HG03066 (cell line): ENCODE results near the gene SDE2.
"Not testable (repeated sequence)": the region's sequence is repeated elsewhere in the genome, so short reads cannot be mapped to it uniquely, and the experiment has no call there.

Source experiments
- ATAC-seq: cut with Tn5 transposase; IDR thresholded peaks from one replicate; pipeline ENCODE4 v1.9.1; 2021; ENCODE audit warnings: low read depth; ENCODE audit not compliant: unreplicated experiment

Gene SDE2

GRCh38 chr1:226007126-226007892 is 8.2 kb upstream of the SDE2 start:
- not testable (repeated sequence) for ATAC-seq

- no peak for ATAC-seq
These were observed 7.5 kb upstream of the SDE2 start for GRCh38 chr1:226006686-226007085.

- no peak for ATAC-seq
These were observed 5.3 kb upstream of the SDE2 start for GRCh38 chr1:226004396-226004795.

DNA sequence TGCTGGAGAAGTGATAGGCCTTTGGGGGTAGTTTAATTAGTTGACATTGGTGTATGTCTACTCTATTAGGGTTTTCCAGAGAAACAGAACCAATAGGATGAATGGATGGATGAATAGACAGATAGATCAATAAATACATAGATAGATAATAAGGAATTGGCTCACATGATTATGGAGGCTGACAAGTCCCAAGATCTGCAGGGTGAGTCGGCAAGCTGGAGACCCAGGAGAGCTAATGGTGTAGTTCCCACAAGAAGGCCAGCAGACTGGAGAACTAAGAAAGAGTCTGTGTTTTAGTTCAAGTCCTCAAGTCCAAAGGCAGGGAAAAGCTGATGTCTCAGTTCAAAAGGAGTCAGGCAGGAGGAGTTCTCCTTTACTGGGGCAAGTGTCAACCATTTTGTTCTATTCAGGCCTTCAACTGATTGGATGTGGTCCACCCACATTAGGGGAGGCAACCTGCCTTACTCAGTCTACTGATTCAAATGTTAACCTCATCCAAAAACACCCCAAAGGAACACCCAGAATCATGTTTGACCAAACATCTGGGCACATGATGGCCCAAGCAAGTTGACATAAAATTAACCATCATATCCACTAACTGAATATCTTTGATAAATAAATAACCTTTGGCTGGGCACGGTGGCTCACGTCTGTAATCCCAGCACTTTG is 4.5 kb upstream of the SDE2 start:
- no peak for ATAC-seq

DNA sequence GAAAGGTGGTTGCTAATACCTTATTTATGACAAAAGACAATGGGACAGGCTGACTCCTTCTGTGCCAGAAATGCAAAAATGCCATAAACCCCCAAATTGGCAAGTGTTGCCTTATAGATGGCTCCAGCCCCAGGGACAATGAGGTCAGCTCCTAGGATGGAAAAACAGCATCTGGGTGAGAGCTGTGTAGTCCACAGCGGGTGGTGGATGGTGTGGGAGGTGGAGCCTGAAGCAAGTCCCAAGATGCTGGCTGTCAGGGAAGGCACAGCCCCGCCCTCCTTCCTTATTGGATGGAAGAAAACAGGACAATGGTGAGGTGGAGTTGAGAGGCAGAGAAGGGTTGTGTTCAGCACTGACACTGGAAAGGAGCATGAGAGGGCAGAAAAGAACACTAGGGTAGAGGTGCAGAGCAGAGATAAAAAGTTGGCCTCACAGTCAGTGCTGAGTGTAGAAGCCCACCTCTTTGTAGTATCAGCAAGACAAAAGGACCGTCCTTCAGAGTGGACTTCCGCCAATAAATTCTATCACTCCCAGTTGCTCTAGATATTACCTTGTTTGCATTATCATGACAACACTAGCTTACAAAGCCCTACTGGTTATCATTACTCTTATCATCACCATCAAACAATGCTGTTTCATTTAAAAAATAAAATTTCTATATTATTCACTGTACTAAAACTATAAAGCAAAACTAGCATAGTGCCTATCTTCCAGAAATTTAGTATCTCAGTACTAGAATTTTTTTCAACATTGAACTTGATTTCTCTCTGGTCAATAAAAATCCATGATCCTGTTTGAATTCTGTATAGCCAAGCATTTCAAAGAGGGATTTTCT is 3.7 kb upstream of the SDE2 start:
- ATAC-seq, result no peak

DNA sequence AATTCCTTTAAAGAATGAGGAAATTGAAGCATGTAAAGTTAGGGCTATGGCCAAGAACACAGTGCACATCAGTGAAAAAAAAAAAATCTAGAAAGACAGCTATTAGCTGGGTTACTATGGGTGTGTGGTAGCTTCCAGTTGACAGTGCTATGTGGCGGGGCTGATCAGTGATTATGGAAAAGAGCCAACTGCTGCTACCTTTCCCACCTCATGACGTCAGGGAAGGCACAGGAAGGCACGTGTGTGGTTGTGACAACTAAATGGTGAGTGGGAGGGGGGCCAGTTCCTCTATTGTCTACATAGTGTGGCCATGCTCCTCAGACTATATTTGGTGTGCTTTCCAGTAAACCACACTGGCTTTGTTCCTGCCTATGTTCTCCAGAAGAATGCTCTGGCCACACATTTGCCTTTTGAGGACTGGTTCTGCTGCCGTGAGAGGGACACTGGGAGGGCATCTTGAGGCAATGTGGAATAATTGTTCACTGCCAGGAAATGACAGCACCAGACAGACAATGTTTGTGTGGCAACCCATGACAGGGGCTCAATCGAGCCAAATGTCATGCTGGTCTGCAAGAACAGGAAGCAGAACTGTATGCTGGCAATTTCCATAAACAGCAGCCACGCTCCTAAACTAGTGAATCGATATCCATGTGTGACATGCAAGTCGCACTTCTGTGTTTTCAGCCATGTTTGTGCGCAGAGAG is 3.0 kb upstream of the SDE2 start:
- ATAC-seq, result peak; percentile 22

GRCh38 chr1:226001088-226001487 is 1.9 kb upstream of the SDE2 start:
- ATAC-seq, result no peak

DNA sequence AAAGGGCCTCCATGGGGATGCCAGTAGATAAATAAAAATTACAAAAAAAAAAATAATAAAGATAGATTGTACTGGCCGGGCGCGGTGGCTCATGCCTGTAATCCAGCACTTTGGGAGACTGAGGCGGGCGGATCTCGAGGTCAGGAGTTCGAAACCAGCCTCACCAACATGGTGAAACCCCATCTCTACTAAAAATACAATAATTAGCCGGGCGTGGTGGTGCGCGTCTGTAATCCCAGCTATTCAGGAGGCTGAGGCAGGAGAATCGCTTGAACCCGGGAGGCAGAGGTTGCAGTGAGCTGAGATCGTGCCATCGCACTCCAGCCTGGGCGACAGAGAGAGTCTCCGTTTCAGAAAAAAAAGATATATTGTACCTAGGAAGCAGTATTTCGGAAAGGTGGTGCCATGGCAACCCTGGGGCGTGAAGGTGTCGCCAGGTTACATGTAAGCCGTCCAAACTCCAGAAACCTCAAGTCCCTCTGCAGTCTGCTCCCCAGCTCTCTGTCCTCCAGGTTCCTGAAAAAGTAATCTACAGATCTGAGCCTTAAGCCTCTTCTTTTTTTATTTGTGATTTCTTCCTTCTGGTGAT is 1.4 kb upstream of the SDE2 start:
- ATAC-seq, result not testable (repeated sequence)

GRCh38 chr1:225999912-226000337 is 782 bp upstream of the SDE2 start:
- ATAC-seq, result peak; percentile 48

- peak; percentile 0 for ATAC-seq
These were observed 450 bp downstream of the SDE2 start for GRCh38 chr1:225998560-225999226.

DNA sequence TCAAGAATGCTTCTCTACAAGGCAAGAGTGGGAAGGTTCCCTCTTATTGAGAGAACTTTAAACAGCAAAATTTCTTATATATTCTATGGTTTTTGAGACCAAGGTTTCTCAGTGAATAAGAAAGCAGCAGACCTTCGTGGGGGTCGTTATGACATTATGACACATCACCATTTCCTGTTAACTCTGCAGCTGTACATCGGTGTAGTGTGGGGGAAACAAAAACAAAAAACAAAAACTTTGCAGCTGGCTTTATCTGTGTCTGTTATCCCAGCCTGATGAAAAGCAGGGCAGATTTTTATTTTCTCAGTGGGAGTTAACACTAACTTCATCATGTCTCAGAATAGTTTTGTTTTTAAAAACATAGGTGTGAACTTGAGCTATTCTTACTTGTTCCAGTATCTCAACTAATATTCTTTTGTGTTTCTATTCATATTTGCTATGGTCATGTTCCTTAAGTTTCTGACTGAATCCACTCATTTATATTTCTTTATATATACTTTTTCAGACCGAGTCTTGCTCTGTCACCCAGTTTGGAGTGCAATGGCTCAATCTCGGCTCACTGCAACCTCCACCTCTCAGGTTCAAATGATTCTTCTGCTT is 2.1 kb downstream of the SDE2 start:
- ATAC-seq, result no peak

- ATAC-seq, result no peak
These were observed 3.0 kb downstream of the SDE2 start for GRCh38 chr1:225995919-225996864.

DNA sequence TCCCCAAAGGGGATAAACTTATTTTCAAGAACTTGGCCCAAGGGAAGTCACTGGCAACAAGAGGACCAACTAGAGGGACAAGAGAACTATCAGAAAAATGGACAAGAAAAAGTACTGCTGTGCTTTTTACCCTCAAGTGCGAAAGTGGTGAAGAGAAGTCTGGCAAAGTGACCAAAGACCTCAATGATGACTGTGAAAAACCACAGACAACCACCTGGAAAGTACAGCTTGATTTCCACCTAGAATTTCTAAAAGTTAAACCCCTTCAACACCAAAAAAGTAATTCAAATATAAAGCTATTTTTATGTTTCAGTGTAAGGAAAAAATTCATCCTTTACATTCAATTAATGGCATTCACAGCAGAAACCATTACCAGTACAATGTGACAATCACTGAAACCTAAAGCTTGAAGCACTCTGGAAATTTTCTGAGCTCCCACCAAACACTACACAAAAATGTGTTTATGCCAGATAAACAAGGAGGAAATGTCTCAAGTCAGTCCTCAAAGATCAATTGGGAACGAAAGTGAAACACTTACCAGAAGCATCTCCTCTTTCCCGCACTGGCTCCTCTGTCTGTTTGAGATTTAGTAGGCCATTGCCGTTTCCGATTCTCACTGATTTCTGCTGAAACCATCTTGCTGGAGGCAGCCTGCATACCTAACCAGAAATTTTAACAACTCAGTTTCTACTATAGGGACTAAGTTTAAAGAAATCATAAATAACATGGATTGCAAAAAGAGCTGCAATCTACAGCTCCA is 8.3 kb downstream of the SDE2 start:
- no peak for ATAC-seq

- ATAC-seq, result no peak
These were observed 11.4 kb downstream of the SDE2 start for GRCh38 chr1:225987491-225988316.

DNA sequence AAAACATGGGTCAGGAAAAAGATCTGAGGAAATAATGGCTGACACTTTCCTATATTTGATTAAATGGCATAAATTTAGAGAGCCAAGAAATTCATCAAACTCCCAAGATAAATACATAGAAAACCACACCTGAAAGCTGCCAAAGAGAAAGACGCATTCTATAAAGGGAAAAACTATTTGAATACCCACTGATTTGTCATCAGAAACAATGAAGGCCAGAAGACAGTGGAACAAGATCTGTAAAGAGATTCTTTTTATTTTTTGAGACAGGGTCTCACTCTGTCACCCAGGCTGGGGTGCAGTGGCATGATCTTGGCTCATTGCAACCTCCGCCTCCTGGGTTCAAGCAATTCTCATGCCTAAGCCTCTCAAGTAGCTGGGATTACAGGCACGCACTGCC is 17.4 kb downstream of the SDE2 start:
- ATAC-seq, result no peak

GRCh38 chr1:225980005-225980836 is 18.9 kb downstream of the SDE2 start:
- ATAC-seq, result no peak
